Lower lobe of right lung (tissue), 2 donors: ENCODE data around the gene NMD3. TPM values are rescaled to one million over a fixed set of nuclear protein-coding genes. Genes with fewer than 3 reads are reported as not detected.

Experiments used
- ATAC-seq, 2 donors: fragments of 200-7000 bp; cut with Tn5 transposase; one replicate each; pipeline ENCODE4 v1.9.1; 2020 to 2022; ENCODE audit warnings: mild to moderate bottlenecking in 2 of 2, moderate library complexity in 2 of 2
- DNase-seq: peaks from one replicate; pipeline ENCODE4 v3.0.0-alpha.2; 2020
- H3K27ac ChIP-seq: fragments of 200-600 bp; one replicate; pipeline ENCODE4 v1.8.0; 2022
- H3K27me3 ChIP-seq: fragments of 200-600 bp; one replicate; pipeline ENCODE4 v1.8.0; 2022; ENCODE audit warnings: low read depth
- H3K36me3 ChIP-seq: fragments of 200-600 bp; one replicate; pipeline ENCODE4 v1.8.0; 2022; ENCODE audit warnings: mild to moderate bottlenecking
- H3K4me1 ChIP-seq: fragments of 200-600 bp; one replicate; pipeline ENCODE4 v1.8.0; 2022
- H3K4me3 ChIP-seq: fragments of 200-600 bp; one replicate; pipeline ENCODE4 v1.8.0; 2022; ENCODE audit warnings: mild to moderate bottlenecking
- H3K9me3 ChIP-seq: fragments of 200-600 bp; one replicate; pipeline ENCODE4 v1.8.0; 2022
- intact Hi-C: fragments of 100-400 bp; cut with DNase I; formaldehyde crosslinking; loops from one replicate; pipeline ENCODE4 v1.11.0; 2022
- total RNA-seq: library from RNA; stranded (reverse); fragmentation: NEBNext Ultra II Directional; extraction: Animal tissue kit (Norgen Biotek cat#: 25700); gene quantifications from one replicate; pipeline ENCODE4 v1.2.1, GENCODE V29; 2021
- TF ChIP-seq, protein P1 (sequence below): fragments of 200-600 bp; IDR thresholded peaks from one replicate; pipeline ENCODE4 v1.8.0; 2022; ENCODE audit warnings: antibody characterized with exemption, mild to moderate bottlenecking
- donor health status: DM: no; HTN: yes; CAD: no; lungs with severe emphysema.

Gene NMD3
- total RNA-seq, 1 donor from 2014 or later = 46.0 TPM

DNA sequence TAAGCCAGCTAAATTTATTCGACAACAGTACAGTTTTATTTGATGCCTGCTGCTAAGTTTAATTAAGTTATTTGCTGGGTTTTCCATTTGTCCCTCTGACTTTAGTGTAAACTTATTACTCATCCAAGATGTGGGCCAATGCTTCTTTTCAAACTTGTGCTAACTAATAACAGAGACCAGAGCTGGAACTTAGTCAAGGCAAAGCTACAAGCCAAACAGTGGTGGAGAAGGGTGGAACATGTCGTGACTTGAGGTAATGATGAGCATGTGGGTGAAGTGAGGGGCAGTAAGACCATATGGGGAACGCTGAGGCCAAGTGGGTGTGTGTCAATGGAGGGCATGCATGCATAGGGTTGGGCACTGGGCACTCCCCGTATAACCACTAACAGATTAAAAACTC, 63.9 kb downstream of the NMD3 start:
- Histone ChIP-seq H3K27me3 (no peaks in the 10 kb centered on the region), H3K4me3 (no peak overlapping the region), H3K4me1 (no peaks in the 10 kb centered on the region), H3K27ac (no peak overlapping the region), H3K9me3 (no peaks in the 10 kb centered on the region), H3K36me3 (no peaks in the 10 kb centered on the region)
- TF ChIP-seq, protein P1, sequence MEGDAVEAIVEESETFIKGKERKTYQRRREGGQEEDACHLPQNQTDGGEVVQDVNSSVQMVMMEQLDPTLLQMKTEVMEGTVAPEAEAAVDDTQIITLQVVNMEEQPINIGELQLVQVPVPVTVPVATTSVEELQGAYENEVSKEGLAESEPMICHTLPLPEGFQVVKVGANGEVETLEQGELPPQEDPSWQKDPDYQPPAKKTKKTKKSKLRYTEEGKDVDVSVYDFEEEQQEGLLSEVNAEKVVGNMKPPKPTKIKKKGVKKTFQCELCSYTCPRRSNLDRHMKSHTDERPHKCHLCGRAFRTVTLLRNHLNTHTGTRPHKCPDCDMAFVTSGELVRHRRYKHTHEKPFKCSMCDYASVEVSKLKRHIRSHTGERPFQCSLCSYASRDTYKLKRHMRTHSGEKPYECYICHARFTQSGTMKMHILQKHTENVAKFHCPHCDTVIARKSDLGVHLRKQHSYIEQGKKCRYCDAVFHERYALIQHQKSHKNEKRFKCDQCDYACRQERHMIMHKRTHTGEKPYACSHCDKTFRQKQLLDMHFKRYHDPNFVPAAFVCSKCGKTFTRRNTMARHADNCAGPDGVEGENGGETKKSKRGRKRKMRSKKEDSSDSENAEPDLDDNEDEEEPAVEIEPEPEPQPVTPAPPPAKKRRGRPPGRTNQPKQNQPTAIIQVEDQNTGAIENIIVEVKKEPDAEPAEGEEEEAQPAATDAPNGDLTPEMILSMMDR = no peak
- DNase-seq (no peak), ATAC-seq (no peak)
- intact Hi-C loops = no loop called here

DNA sequence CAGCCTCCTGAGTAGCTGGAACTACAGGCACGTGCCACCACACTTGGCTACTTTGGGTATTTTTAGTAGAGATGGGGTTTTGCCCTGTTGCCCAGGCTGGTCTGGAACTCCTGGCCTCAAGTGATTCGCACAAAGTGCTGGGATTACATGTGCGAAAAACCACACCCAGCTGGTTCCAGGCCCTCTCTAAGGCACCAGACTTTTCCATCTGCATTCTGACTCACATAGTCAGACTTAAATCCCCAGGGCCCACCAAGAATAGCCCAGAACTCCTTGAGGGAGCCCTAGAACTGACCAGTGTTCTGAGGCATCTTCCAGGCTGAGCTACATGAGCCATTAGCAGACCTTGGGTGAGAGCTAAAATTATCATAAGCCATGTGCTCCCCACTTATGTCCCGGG, 68.1 kb downstream of the NMD3 start:
- no peak overlapping the region for H3K4me3 ChIP-seq

DNA sequence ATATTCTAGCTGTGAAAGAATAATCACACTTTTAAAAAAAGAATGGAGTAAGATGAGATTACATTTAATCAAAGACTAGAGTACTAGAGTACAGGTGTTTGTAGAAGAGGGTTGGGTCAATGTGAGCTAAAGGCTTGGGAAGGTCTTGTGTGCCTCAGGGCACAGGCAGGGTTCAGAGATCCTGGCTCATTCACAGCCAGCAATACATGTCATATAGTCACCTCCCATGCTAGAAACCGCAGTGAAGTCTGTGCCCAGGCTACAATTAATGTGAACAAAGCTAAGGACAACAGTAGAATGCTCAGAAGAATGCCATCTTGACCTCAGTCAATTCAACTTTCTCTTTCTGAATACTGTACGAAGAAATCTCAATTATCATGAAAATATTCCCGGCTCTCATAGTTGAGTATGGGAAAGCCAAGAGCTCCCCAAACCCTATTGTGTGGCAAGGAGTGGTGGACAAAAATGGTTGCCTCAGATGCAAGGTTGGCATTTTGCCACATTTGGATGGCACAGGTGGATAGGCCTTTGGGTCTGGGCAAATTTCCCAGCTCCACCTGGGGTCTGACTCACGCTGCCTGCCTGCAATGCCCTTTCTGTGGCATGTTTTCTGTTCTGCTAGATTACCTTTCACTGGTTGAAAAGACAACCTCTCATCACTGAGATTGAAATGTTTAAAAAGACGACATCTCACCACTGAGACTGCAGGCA, 70.2 kb downstream of the NMD3 start:
- TF ChIP-seq, protein P1 = no peak
- DNase-seq (no peak), ATAC-seq (no peak)
- intact Hi-C loops = no loop called here
- Histone ChIP-seq H3K4me3 (no peak overlapping the region), H3K27ac (no peak overlapping the region), H3K36me3 (no peaks in the 10 kb centered on the region), H3K4me1 (no peaks in the 10 kb centered on the region), H3K27me3 (no peaks in the 10 kb centered on the region), H3K9me3 (no peaks in the 10 kb centered on the region)

More for the DNA sequence above, 68.1 kb downstream of the NMD3 start:
- TF ChIP-seq, protein P1 = no peak
- Histone ChIP-seq H3K36me3 (no peaks in the 10 kb centered on the region), H3K4me1 (no peaks in the 10 kb centered on the region), H3K9me3 (no peaks in the 10 kb centered on the region), H3K27ac (no peak overlapping the region), H3K27me3 (no peaks in the 10 kb centered on the region)
- DNase-seq = no peak
- ATAC-seq = no peak
- intact Hi-C loops = no loop called here

DNA sequence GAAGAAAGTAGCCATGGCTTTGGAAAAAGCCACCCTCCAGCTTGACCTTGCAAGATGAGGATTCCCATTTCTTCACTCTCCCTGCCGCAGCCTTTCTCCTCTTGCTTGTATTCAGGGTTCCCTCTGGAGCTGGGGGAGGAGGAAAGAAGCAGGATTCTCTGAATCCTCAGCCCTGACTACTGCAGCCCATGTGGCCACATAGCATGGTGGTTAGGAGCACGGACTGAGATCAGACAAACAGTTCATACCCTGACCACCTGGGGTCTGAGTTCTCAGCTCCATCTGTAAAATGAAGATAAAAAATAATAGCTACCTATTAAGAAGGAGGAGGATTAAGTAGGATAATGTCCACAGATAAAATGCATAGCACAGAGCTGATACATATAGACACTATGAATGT, 72.3 kb downstream of the NMD3 start:
- no peak overlapping the region for H3K4me3 ChIP-seq
- no peaks in the 10 kb centered on the region for H3K9me3 ChIP-seq
- H3K27me3 ChIP-seq = no peaks in the 10 kb centered on the region
- TF ChIP-seq, protein P1 = no peak
- intact Hi-C loops = no loop called here
- H3K4me1 ChIP-seq = no peaks in the 10 kb centered on the region
- no peak overlapping the region for H3K27ac ChIP-seq
- no peak for DNase-seq
- no peaks in the 10 kb centered on the region for H3K36me3 ChIP-seq
- no peak for ATAC-seq

DNA sequence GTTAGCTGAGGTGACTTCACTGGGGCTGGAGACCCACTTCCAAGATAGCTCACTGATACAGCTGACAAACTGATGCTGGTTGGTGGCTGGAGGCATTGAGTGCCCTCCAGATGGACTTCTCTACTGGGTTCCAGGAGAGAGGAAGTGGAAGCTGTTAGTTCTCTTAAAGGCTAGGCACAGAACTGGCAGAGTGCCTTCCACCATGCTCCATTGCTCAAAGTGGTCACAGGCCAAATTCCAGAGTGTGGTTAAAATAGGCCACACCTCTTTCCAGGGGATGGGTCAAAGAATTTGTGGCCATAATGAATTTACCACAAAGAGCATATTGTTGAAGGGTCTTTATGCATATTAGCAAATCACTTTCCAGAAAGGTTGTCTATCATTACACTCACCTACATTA, 74.2 kb downstream of the NMD3 start:
- H3K9me3 ChIP-seq = peaks cover 3% of the 10 kb centered on the region
- H3K27me3 ChIP-seq = no peaks in the 10 kb centered on the region
- TF ChIP-seq, protein P1 = no peak
- intact Hi-C loops = no loop called here
- no peaks in the 10 kb centered on the region for H3K4me1 ChIP-seq
- ATAC-seq = no peak
- no peak overlapping the region for H3K27ac ChIP-seq
- no peaks in the 10 kb centered on the region for H3K36me3 ChIP-seq
- no peak for DNase-seq
- no peak overlapping the region for H3K4me3 ChIP-seq
